Thoracic aorta (tissue), 2 donors: ENCODE data around the gene MRPL39. TPM values are rescaled to one million over a fixed set of nuclear protein-coding genes. Genes with fewer than 3 reads are reported as not detected.

Source experiments
- ATAC-seq: fragments of 150-250 bp; one replicate; pipeline ENCODE4 v1.8.0; 2017; ENCODE audit warnings: low read depth; ENCODE audit not compliant: insufficient number of reproducible peaks, low FRiP score
- DNase-seq: peaks from one replicate; pipeline ENCODE4 v3.0.0-alpha.2; 2020; ENCODE audit warnings: low spot score
- H3K27ac ChIP-seq, 2 donors: fragments of 200-600 bp; sonication (generic); 1 replicate in 1 of 2; 2 replicates in 1 of 2; pipeline ENCODE4 v1.5.1; 2016; ENCODE audit warnings: mild to moderate bottlenecking in 2 of 2, moderate library complexity in 2 of 2
- H3K27me3 ChIP-seq: fragments of 200-600 bp; sonication (generic); replicated peaks from 2 replicates; pipeline ENCODE4 v1.6.0; 2016; ENCODE audit warnings: mild to moderate bottlenecking; ENCODE audit not compliant: insufficient read depth
- H3K36me3 ChIP-seq: fragments of 200-600 bp; sonication (generic); one replicate; pipeline ENCODE4 v1.5.1; 2016
- H3K4me1 ChIP-seq, 2 donors: fragments of 200-600 bp; sonication (generic); 1 replicate in 1 of 2; 2 replicates in 1 of 2; pipeline versions ENCODE4 v1.5.1 to v1.6.0; 2016; ENCODE audit warnings: low read depth in 2 of 2, mild to moderate bottlenecking in 1 of 2; ENCODE audit not compliant: control insufficient read depth in 1 of 2
- H3K4me3 ChIP-seq: fragments of 200-600 bp; sonication (generic); 2 replicates; pipeline ENCODE4 v1.5.1; 2016; ENCODE audit warnings: mild to moderate bottlenecking
- H3K9me3 ChIP-seq: fragments of 200-600 bp; sonication (generic); 2 replicates; pipeline ENCODE4 v1.5.1; 2016
- total RNA-seq, 2 donors: library from RNA; depleted of rRNA; stranded (reverse); fragments of >200 nt; gene quantifications; one replicate each; pipeline versions ENCODE4 v1.1.0 to v1.2.3, GENCODE V29; 2016
- TF ChIP-seq, protein P1 (sequence below): fragments of 200-600 bp; sonication (generic); IDR thresholded peaks from one replicate; pipeline ENCODE4 v1.5.1; 2019; ENCODE audit warnings: antibody characterized with exemption

Gene MRPL39
- total RNA-seq, 2 donors from 2014 or later: 6.6 to 16.8 TPM

- Histone ChIP-seq H3K27me3 (no peaks in the 10 kb centered on the region), H3K36me3 (peaks cover 7% of the 10 kb centered on the region), H3K4me1 (peaks cover 6 to 19% of the 10 kb centered on the region in 2 donors), H3K4me3 (no peak overlapping the region), H3K27ac (no peak overlapping the region), H3K9me3 (no peaks in the 10 kb centered on the region)
- ATAC-seq (no peak), DNase-seq (no peak)
- TF ChIP-seq, protein P1, sequence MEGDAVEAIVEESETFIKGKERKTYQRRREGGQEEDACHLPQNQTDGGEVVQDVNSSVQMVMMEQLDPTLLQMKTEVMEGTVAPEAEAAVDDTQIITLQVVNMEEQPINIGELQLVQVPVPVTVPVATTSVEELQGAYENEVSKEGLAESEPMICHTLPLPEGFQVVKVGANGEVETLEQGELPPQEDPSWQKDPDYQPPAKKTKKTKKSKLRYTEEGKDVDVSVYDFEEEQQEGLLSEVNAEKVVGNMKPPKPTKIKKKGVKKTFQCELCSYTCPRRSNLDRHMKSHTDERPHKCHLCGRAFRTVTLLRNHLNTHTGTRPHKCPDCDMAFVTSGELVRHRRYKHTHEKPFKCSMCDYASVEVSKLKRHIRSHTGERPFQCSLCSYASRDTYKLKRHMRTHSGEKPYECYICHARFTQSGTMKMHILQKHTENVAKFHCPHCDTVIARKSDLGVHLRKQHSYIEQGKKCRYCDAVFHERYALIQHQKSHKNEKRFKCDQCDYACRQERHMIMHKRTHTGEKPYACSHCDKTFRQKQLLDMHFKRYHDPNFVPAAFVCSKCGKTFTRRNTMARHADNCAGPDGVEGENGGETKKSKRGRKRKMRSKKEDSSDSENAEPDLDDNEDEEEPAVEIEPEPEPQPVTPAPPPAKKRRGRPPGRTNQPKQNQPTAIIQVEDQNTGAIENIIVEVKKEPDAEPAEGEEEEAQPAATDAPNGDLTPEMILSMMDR: no peak
Measured at GRCh38 chr21:25579226-25580013, 27.9 kb downstream of the MRPL39 start.

- ATAC-seq (no peak), DNase-seq (no peak)
- Histone ChIP-seq H3K4me1 (peaks cover 17 to 30% of the 10 kb centered on the region in 2 donors), H3K27ac (no peak overlapping the region), H3K36me3 (peaks cover 3% of the 10 kb centered on the region), H3K4me3 (no peak overlapping the region), H3K9me3 (no peaks in the 10 kb centered on the region), H3K27me3 (no peaks in the 10 kb centered on the region)
- TF ChIP-seq, protein P1: no peak
Measured at GRCh38 chr21:25578056-25578961, 29.0 kb downstream of the MRPL39 start.

GRCh38 chr21:25577424-25578055, 29.7 kb downstream of the MRPL39 start:
- H3K27ac ChIP-seq: no peak overlapping the region
- TF ChIP-seq, protein P1: no peak
- no peak for DNase-seq

DNA sequence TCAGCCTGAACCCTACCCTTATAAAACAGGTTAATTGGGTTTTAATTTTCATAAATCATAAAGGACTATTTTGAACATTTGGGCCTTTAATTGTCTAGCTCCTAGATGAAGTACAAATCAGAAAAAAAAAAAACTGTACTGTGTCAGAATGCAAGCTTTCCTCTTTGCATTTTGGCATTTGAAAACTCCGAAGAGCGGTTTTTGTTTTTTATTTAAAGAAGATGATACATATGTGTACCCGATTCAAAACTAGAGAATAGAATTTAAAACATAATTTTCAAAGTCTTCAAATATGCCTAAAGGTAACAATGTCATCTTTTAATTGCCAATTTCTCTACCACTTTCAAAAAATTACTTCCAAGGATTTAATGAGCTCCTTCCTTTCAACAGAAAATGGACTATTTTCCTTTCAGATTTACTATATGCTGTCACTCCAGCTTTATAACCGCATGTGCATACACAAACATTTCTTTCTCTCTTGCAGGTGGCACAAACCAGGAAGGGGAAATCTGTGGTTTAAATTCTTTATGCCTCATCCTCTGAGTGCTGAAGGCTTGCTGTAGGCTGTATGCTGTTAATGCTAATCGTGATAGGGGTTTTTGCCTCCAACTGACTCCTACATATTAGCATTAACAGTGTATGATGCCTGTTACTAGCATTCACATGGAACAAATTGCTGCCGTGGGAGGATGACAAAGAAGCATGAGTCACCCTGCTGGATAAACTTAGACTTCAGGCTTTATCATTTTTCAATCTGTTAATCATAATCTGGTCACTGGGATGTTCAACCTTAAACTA, 33.7 kb downstream of the MRPL39 start:
- peak overlapping the region; percentile 50 to 56 for H3K27ac ChIP-seq
- no peak for DNase-seq
- ATAC-seq: peak; percentile 70
- H3K9me3 ChIP-seq: no peaks in the 10 kb centered on the region
- peaks cover 22 to 39% of the 10 kb centered on the region in 2 donors for H3K4me1 ChIP-seq
- H3K4me3 ChIP-seq: no peak overlapping the region
- TF ChIP-seq, protein P1: no peak
- no peaks in the 10 kb centered on the region for H3K27me3 ChIP-seq
- H3K36me3 ChIP-seq: peaks cover 2% of the 10 kb centered on the region

More at GRCh38 chr21:25577424-25578055, 29.7 kb downstream of the MRPL39 start:
- no peak overlapping the region for H3K4me3 ChIP-seq
- no peaks in the 10 kb centered on the region for H3K9me3 ChIP-seq
- H3K36me3 ChIP-seq: peaks cover 3% of the 10 kb centered on the region
- no peak for ATAC-seq
- no peaks in the 10 kb centered on the region for H3K27me3 ChIP-seq
- peaks cover 22 to 37% of the 10 kb centered on the region in 2 donors for H3K4me1 ChIP-seq
